Measurements from ENCODE around the gene UBE2O.

UBE2O gene

DNA sequence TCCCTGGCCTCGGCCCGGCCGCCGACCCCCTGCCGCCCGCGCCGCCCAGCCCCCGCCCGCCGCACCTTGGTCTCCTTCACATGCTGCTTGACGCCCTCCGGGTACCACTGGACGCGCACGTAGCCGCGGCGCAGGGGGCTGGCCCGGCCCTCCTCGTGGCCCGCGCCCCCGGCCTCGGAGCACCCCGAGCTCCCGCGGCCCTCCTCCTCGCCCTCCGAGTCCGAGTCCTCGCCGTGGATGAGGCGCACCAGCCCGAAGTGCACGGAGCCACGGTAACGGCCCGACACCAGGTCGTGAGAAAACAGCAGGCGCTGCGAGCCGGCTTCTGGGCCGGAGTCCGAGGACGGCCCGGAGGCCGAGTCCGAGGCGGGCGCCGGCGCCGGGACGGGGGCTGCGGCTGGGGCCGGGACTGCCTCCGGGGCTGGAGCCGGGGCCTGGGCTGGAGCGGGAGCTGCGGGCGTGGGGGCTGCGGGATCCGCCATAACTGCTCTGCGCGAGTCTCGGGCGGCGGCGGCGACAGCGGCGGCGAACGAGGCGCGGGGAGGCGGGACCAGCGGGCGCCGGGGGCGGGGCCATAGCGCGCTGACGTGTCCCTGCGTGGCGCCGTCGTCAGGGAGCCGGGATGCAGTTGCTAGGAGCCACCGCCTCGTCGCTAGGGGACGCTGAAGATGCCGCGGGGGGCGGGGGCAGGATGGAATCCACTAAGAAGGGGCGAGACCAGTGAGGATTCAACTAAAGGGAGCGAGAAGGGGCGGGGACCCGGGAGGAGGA lies at the start of gene UBE2O:
TSS of gene UBE2O (minus strand) at position 493 of the 771 bp plus-strand sequence. CDS start at position 482, 11 bp downstream.
- in situ Hi-C loops (cut with HindIII; ENCODE audit: low pct_ligation_motif_present, low pct_unique_long_range_greater_than_20kb, low sequenced_read_pairs), result no loop called here
- peak; percentile 86 for DNase-seq

DNA sequence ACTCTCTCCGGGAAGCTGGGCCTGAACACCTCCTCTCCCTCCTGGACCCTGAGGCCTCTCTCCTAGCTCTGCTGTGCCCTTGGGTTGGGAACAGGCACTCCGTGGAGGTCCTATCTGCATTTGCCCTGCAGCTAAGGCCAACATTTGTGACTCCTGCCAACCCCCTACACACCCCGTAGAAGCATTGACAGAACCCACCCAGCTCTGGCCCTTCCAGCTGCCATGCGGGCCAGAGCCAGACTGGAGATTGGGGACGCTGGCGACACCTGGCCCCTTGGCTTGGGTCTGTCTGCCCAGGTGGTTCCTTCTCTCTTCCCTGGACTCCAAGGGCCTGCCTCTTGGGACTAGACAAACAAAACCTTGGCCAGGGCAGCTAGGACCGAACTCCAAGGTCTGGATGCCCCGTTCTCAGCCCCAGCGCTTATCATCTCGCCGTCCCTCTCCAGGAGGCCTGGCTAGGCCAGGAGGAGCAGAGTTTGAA lies 48.9 kb upstream of the UBE2O start:
- DNase-seq, result no peak
- in situ Hi-C loops (cut with HindIII; ENCODE audit: low pct_ligation_motif_present, low pct_unique_long_range_greater_than_20kb, low sequenced_read_pairs), result no loop called here

DNA sequence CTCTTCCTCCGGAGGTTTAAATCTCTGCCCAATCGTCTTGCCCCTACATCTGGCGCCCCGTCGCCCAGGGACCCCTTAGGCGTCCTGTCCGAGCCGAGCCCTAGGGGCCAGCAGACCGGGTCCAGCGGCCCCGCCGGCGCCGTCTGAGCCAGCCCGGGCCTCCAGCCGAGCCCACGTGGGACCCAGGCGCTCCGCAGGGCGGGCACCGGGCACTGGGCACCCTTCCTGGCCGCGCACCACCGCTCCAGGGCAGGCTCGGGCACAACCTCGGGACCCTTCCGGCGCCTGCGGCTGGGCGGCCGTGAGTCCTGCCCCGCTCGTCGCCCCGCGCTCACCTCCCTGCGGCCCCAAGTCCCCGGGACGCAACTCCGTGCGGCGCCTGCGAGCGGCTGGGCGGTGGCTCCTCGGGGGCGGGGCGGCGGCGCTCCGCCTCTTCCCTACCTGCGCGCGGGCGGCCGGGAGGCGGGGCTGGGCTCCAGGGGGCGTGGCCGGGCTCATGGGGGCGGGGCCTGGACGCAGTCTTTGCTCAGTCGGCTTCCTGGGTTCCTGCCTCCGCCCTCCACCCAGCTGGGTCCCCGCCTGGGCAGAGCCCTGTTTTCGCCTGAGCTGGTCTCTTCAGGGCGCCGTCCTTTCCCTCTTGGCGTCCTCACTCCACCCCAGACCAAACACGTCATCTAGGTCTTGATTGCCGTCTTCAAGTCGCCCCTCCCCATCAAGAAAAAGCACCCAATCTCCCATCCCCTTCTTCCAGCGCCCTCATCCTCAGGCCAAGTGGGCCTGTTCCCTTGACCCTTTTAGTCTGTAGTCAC lies 48.3 kb upstream of the UBE2O start, which contains the start of gene RHBDF2:
TSS of gene RHBDF2 (minus strand) at position 406 of the 809 bp plus-strand sequence. CDS start 19,899 bp downstream, outside the sequence.
- DNase-seq, result peak; percentile 85
- in situ Hi-C loops (cut with HindIII; ENCODE audit: low pct_ligation_motif_present, low pct_unique_long_range_greater_than_20kb, low sequenced_read_pairs), result no loop called here

- no peak for DNase-seq
- in situ Hi-C loops (cut with HindIII; ENCODE audit: low pct_ligation_motif_present, low pct_unique_long_range_greater_than_20kb, low sequenced_read_pairs), result no loop called here
Measured at GRCh38 chr17:76500747-76501017, 47.7 kb upstream of the UBE2O start.

- in situ Hi-C loops (cut with HindIII; ENCODE audit: low pct_ligation_motif_present, low pct_unique_long_range_greater_than_20kb, low sequenced_read_pairs), result no loop called here
- DNase-seq, result no peak
Measured at GRCh38 chr17:76500074-76500746, 47.3 kb upstream of the UBE2O start.

DNA sequence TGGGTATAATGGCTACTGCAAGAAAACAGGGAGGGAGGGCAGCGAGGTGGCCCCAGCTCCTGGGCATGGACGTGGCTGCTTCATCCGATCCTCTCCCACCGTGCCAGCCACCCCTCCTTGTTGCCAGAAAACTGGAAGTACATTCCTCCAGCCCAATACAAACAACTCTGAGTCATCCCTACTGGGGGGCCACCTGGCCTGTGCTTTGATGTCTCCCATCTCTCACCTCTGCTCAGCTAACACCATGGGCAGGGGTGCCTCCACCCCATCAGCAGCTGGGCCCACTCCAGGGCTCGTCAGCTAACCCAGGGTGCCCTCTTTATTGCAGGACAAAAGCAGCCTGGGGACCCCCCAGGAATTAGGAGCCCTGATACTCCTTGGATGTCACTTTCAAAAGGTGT lies 46.3 kb upstream of the UBE2O start:
- DNase-seq, result no peak
- in situ Hi-C loops (cut with HindIII; ENCODE audit: low pct_ligation_motif_present, low pct_unique_long_range_greater_than_20kb, low sequenced_read_pairs), result no loop called here

- no peak for DNase-seq
- in situ Hi-C loops (cut with HindIII; ENCODE audit: low pct_ligation_motif_present, low pct_unique_long_range_greater_than_20kb, low sequenced_read_pairs), result no loop called here
Measured at GRCh38 chr17:76498876-76499251, 45.9 kb upstream of the UBE2O start.

- peak; percentile 75 for DNase-seq
- in situ Hi-C loops (cut with HindIII; ENCODE audit: low pct_ligation_motif_present, low pct_unique_long_range_greater_than_20kb, low sequenced_read_pairs), result no loop called here
Measured at GRCh38 chr17:76497979-76498875, 45.3 kb upstream of the UBE2O start.

- DNase-seq, result no peak
- in situ Hi-C loops (cut with HindIII; ENCODE audit: low pct_ligation_motif_present, low pct_unique_long_range_greater_than_20kb, low sequenced_read_pairs), result no loop called here
Measured at GRCh38 chr17:76497699-76497978, 44.7 kb upstream of the UBE2O start.

DNA sequence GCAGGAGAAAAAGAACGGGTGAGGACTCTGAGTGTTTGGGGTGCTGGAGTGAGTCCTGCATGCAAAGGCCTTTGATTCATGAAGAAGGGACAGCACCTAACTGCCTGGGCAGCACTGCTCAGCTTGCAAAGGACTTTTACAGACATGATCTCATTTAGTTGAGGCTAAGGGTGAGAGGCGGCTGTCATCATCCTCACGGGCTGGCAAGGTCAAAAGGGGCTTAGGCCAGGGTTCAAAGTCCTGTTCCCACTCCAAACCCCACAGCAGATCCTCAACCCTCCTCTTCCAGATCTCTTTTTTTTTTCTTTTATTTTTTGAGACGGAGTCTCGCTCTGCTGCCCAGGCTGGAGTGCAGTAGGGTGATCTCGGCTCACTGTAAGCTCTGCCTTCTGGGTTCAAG lies 43.5 kb upstream of the UBE2O start:
- in situ Hi-C loops (cut with HindIII; ENCODE audit: low pct_ligation_motif_present, low pct_unique_long_range_greater_than_20kb, low sequenced_read_pairs), result no loop called here
- DNase-seq, result no peak

GRCh38 chr17:76495663-76496400 lies 42.9 kb upstream of the UBE2O start:
- in situ Hi-C loops (cut with HindIII; ENCODE audit: low pct_ligation_motif_present, low pct_unique_long_range_greater_than_20kb, low sequenced_read_pairs), result no loop called here
- DNase-seq, result no peak

GRCh38 chr17:76493505-76494167 lies 40.7 kb upstream of the UBE2O start:
- no peak for DNase-seq
- in situ Hi-C loops (cut with HindIII; ENCODE audit: low pct_ligation_motif_present, low pct_unique_long_range_greater_than_20kb, low sequenced_read_pairs), result no loop called here

DNA sequence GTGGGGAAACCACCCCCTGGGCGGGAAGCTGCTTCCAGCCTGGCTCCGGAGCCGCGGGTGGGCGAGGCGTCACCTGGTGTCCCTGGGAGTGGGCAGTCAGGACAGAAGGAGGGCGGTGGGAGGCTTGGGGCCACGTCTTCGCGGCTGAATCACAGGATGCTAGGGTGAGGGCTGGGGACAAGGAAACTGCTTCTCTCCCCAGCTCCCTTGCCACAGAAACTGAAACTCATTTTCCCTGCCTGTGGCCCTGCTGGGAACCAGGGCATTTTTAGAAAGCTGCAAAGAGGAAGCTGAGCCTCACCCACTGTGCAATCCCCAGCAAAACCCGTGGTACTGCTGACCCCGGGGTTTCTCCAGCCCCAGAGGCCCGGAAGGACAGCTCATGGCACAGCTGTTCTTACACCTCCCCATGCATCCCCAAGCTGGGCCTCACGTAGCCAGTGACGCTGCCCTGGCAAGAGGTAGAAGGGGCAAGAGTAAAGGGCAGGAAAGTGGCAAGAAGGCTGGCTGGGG lies 40.1 kb upstream of the UBE2O start:
- in situ Hi-C loops (cut with HindIII; ENCODE audit: low pct_ligation_motif_present, low pct_unique_long_range_greater_than_20kb, low sequenced_read_pairs), result no loop called here
- no peak for DNase-seq

DNA sequence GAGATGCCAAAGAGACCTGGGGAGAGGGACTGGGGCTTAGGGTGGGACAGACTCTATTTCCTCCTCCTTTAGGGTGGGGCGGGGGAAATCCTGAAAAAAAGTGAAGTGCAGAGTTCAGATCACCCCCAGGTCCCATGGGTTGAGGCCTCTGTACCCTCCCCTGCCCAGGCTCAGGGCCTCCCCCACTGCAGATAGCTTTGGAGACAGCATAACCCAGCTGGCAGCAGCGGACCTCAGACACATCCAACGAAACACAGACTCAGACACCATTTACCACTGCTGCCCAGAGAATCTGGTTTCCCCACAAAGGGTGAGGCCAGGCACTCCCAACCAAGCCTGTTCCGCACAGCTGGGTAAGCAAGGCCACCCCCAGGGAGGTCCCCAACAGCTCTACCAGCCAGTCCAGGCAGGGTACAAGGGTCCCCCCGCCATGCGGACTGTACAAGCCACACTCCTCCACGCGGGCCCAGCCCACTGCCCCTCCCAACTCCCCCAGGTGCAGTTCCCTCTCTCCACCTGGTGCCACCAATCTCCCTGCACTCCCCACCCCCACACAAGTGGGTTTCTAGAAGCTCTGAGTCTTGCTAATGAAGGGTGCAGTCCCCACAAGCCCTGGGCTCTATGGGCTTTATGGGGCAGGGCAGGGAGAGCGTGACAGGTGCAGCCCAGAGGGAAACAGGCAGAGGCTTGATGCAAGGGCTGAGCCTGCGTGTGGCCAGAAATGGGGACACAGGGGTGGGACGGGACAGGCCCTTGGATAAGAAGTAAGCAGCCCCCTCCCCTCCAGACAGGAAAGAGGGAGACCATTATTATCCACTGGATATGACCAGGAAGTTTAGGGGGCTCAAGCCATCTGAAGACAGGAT lies 39.4 kb upstream of the UBE2O start:
- DNase-seq, result no peak
- in situ Hi-C loops (cut with HindIII; ENCODE audit: low pct_ligation_motif_present, low pct_unique_long_range_greater_than_20kb, low sequenced_read_pairs), result no loop called here

- no peak for DNase-seq
- in situ Hi-C loops (cut with HindIII; ENCODE audit: low pct_ligation_motif_present, low pct_unique_long_range_greater_than_20kb, low sequenced_read_pairs), result no loop called here
Measured at GRCh38 chr17:76491271-76492122, 38.5 kb upstream of the UBE2O start.

Measured in ACHN (cell line).